PC-9 (cell line): ENCODE measurements around the gene GLRA2.

ENCODE experiments used
- CTCF ChIP-seq: fragments of 200-600 bp; sonication (generic); conservative IDR thresholded peaks from 2 replicates; pipeline ENCODE4 v1.6.1; 2017; ENCODE audit warnings: mixed run types, antibody characterized with exemption, mild to moderate bottlenecking, moderate library complexity
- EZH2 ChIP-seq: fragments of 200-600 bp; sonication (generic); IDR thresholded peaks from 2 replicates; pipeline ENCODE4 v1.8.0; 2017; ENCODE audit warnings: antibody characterized with exemption, low read depth

GRCh38 chrX:14618177-14618965 is 89.0 kb downstream of the GLRA2 start:
- TF ChIP-seq CTCF (no peak), EZH2 (no peak)
